HG03432 (cell line): ENCODE results near the gene SKA2.
A peak's percentile ranks its signal among the peaks of the same experiment; 100 is the strongest.
"Not testable (repeated sequence)": the region's sequence is repeated elsewhere in the genome, so short reads cannot be mapped to it uniquely, and the experiment has no call there.

ENCODE experiments used
- ATAC-seq: cut with Tn5 transposase; IDR thresholded peaks from one replicate; pipeline ENCODE4 v1.9.1; 2021; ENCODE audit warnings: mild to moderate bottlenecking, moderate library complexity; ENCODE audit not compliant: unreplicated experiment

The SKA2 gene

DNA sequence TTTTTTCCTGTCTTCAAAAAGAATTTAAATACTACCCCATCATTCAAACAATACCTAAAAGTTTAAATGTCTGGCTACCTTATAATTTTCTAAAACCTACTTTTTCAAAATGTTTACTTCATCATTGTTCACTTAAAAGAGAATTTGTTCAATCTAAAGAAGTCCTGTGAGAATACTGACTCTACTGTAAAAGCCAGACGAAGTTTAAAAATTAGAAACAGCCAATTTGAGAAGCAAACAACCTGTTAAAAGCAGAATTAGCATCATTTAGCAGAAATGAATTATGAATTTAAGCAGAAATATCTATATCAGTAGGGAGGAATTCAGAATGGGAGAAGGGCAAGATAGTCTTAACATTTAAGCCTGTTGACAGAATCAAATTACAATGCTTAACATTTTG, 2.1 kb downstream of the SKA2 start:
- ATAC-seq: no peak

DNA sequence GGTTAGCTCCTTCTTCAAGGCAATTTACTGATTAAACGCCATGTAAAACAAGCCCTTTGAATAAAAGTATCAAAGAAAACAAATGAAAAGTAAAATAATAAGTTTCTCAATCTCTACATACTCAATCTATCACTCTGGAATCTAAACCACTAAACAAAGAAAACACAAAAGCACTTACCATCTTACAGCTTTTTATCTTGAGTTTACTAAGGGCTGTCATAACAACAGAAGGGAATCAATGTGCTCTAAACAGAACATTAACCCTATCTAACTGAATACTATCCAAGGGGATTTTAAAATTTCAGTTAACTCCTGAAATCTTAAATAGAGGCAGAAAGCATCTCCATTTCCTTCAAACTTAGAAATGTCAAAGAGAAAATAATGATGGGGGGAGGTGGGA, 3.4 kb downstream of the SKA2 start:
- no peak for ATAC-seq

GRCh38 chr17:59151006-59151405, 4.0 kb downstream of the SKA2 start:
- ATAC-seq: no peak

DNA sequence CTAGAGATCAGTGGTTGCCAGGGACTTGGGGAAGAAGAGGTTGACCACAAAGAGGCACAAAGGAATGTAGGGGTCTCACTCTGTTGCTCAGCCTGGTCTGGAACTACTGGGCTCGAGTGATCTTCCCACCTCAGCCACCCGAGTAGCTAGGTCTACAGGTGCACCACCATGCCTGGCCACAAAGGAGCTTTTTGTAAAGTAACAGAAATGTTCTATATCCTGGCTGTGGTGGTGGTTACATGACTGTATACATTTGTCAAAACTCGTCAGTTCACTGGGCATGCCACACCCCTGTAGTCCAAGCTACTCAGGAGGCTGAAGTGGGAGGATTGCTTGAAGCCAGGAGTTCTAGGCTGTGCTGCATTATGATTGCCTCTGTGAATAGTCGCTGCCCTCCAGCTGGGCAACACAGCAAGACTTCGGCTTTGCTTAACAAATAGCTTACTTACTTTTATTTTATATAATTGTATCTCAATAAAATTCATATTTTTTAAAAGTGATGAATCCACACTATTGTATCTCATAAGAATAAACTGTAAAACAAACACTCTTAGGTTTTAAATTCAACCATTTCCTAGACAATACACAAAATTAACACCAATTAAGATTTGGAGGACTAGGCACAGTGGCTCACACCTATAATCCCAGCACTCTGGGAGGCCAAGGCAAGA, 5.0 kb downstream of the SKA2 start:
- no peak for ATAC-seq

GRCh38 chr17:59149051-59149450, 5.9 kb downstream of the SKA2 start:
- no peak for ATAC-seq

DNA sequence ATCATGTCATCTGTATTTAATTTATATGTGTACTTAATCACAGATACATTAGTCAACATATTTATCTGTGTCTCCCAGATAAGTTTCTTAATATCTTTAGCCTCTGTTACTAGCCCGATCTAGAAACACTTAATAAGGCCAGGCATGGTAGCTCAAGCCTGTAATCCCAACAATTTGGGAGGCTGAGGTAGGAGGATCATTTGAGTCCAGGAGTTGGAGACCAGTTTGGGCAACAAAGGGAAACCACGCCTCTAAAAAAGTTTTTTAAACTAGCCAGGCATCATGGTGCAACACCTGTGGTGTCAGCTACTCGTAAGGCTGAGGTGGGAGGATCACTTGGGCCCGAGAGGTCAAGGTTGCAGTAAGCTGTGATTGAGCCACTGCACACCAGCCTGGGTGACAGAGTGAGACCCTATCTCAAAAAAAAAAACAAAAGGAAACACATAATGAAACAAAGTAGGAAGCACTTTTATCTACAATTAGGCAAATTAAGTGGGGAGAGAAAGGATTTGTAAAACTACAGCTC, 9.4 kb downstream of the SKA2 start:
- no peak for ATAC-seq

DNA sequence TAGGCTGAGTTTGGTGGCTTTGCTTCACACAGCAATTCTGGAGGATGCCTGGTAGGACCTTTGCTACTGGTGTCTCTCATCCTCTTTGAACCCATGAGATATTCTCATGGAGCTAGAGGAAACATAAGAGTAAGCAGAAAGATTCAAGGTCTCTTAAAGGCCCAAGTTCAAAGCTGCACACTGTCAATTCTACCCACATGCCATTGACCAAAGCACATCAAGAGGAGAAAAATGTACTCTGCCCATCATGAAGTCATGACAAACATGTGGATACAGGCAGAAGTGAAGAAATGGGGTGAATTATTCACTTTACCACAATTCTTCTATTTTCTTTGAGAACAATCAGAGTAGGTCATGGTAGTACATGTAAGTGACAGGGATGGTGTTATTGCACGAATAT, 13.1 kb downstream of the SKA2 start:
- no peak for ATAC-seq

- ATAC-seq: no peak
These were observed 15.0 kb downstream of the SKA2 start for GRCh38 chr17:59139939-59140338.

- ATAC-seq: not testable (repeated sequence)
These were observed 16.6 kb downstream of the SKA2 start for GRCh38 chr17:59138339-59138738.

DNA sequence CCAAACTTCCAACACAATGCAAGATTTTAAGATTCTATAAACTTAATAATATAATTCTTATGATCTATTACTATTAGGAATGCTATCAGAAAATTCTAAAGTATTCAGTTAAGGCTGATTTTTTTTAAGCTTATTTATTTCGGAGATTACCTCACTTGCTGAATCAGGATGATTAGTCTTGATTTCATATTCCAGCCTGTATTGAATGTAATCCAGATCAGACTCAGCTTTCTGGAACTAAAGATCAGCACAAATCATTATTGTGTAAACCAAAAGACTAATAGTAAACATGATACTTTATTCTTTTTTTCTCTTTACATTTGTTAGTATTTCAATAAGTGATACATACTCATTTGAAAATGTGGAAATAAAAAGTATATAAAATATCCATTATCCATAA, 23.9 kb downstream of the SKA2 start:
- ATAC-seq: no peak

DNA sequence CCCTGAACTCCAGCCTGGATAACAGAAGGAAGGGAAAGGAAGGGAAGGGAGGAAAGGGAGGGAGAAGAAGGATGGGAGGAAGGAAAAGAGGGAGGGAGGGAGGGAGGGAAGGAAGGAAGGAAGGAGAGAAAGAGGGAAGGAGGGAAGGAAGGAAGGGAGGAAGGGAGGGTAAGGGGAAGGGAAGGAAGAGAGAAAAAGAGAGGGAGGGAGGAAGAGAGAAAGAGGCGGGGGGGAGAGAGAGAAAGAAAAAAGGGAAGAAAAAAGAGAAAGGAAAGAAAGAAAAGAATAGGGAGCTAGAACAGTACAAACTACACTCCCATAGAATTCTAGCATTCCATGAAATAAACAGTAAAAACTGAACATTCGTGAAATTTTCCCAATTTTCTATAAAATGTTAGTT, 25.2 kb downstream of the SKA2 start:
- no peak for ATAC-seq

DNA sequence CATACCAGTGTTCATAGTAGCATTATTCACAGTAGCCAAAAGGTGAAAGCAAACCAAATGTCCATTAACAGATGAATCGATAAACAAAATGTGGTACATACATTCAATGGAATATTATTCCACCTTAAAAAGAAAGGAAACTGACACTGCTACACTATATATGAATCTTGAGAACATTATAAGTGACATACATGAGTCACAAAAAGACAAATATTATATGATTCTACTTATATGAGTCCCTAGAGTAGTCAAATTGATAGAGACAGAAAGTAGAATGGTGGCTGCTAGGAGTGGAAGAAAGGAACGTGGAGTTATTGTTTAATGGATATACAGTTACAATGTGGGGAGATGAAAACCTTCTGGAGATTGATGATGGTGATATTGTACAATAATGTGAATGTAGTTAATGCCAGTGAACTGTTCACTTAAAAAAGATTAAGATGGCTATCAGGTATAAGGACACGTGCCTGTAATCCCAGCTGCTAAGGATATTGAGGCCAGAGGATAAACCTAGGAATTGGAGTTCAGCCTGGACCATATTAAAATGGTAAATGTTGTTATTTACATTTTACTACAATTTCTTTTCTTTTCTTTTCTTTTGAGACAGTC, 28.1 kb downstream of the SKA2 start:
- no peak for ATAC-seq

DNA sequence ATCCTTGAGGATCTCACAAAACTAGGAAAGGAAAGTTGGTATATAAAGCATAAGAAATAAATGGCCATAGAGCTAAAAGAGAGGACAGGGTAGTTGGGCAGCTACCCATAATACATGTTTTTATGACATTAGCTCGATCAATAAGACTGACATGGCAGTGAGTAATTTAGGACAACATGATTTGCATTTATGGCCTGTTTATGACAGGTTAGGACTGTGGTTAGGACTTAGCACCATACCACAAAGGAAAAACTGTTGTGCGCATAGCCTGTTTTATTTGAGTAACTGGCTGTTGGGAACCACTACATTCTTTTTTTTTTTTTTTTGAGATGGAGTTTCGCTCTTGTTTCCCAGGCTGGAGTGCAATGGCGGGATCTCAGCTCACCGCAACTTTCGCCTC, 30.3 kb downstream of the SKA2 start:
- no peak for ATAC-seq

DNA sequence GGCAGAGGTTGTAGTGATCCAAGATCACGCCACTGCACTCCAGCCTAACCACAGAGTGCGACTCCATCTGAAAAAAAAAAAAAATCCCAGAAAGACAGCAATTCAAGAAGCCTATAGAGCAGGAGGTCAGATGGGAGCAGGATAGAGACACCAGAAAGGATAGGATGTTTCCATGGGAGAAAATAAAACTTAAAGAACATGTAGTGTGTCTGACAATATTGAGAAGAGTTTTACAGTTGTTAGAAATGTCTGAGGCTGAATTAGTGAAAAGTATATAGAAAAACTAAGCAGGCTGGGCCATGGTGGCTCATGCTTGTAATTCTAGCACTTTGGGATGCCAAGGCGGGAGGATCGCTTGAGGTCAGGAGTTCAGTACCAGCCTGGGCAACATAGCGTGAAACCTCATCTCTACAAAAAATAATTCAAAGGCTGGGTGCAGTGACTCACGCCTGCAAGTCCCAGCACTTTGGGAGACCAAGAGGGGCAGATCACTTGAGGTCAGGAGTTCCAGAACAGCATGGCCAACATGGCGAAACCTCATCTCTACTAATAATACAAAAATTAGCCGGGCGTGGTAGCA, 33.0 kb downstream of the SKA2 start:
- no peak for ATAC-seq

DNA sequence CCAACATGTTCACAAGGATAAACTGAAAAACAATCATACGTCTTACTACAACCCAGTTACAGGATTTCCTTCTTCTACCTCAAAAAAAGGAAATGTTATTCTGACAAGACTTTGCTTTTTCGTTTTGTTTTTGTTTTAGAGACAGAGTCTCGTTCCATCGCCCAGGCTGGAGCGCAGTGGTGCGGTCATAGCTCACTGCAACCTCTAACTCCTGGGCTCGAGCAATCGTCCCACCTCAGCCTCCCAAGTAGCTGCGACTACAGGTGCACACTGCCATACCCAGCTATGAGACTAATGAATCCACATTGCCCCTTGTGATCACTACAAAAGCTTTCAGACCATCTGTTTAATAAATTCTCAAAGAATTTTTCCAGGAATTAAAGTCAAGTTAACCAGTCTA, 39.5 kb downstream of the SKA2 start:
- no peak for ATAC-seq

- no peak for ATAC-seq
These were observed 43.4 kb downstream of the SKA2 start for GRCh38 chr17:59111539-59111938.

DNA sequence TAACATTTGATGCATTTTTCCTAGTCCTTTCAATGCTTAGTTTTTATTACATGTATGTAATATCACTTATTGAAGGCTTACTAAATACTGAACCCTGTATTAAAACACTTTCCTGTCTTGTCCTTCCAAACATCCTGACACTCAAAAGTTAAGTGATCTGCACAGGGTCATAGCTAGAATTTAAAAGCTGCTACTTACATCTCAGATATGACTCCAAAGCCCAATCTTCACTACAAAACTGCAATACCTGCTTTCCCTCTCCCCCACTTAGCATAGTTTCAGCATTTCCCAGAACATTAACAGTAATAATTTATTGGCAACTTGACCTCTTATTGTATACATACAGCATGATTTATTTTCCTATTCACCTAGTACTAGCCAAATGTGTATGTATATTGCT, 44.0 kb downstream of the SKA2 start:
- ATAC-seq: no peak

- ATAC-seq: no peak
These were observed 46.4 kb downstream of the SKA2 start for GRCh38 chr17:59108400-59109102.

DNA sequence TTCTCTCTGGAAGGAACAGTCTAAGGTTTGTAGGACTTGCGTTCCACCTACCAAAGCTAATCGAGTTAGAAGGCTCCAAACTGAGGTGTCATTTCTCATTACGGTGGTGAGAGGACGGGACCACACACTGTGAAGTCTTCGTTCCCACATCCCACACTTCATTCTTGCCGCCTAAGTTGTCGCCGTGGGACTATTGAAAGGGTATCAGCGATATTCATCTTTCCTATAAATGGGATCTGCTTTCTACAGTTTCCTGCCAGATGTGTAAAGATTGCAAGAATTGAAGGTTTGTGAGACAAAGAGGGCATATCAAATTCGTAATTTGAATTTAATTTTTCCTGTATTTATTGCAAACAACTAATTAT, 47.7 kb downstream of the SKA2 start:
- no peak for ATAC-seq

DNA sequence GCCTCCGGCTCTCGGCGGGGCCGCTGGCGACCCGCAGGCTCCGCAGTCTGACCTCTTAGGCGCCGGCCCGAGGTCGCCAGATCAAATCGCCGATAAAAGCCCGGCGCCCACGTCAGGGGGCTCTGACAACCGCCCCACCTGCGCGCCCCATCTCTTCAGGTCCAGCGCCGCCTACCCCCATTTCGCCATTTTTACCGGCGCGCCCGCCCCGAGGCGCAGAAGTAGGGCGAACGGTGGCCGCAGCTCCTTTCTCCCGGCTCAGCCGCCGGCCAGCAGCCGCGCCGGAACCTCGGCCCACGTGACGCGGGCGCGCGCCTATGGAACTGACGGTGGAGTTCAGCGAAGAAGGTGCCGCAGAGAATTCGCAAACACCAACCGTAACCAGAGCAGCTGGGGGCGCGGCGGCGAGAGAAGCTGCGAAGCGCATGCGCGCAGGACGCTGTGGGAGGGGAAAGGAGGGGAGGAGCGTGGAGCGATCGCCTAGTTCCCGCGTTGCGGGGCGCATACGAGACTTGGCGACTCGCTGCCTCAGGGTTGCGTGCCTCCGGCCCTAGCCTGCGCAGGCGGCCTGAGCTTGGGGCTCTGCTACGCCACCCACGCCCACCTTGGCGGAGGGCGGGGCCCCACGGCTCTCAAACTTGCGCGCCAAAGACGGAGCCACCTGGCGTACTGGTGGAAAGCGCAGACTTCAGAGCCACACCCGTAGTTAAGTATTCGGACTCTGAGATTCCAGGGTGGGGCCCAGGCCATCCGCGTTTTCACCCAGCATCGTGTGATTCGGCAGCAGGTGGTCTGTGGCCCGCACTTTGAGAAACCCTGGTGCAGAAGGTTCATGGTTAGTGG, 48.3 kb downstream of the SKA2 start, which contains the start of gene TRIM37:
Gene TRIM37 (minus strand): TSS at position 418 of the 843 bp plus-strand sequence. CDS start 419 bp downstream, outside the sequence.
- peak; percentile 96 for ATAC-seq
